AG20443 (cell line): Measurements from ENCODE around the gene CPT1B.
"Not testable (repeated sequence)": the region's sequence is repeated elsewhere in the genome, so short reads cannot be mapped to it uniquely, and the experiment has no call there.

ENCODE experiments used
- DNase-seq: peaks from one replicate; pipeline ENCODE4 v3.0.0; 2012; ENCODE audit warnings: low spot score, mixed read lengths

CPT1B gene

DNA sequence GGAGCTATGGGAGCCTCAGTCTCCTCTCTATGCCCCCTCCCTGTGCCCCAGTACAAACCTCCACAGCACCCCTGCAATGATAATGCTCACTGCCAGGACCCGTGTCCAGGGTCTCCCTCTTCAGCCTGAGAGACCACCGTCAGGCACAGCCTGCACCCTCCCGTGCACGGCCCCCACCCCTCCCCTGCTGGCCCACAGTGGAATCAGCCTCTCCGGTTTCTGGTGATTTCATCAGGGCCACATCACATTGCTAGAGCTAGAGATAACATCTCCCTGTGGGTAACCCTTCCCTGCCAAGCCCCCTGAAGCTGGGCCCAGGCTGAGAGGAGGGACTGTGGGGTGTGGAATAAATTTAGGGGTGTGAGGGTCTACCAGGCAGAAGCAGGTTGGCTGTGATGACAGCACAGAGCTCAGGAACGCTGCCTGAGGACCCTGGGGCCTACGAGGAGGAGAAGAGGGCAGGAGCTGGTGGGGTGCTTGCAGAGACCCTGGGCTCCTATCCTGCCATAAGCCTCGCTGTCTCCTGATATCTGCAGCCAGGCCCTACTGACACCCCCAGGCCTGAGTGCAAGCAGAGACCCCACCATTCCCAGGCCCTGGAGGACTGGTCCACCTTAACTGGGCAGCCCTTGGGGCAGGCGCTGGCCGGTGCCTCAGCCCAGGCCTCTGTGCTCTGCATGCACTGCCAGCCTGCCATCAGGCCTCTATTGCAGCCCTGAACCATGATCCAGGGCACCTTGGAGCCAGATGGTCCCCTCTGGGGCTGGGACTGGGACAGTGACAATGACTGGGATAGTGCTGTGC lies 32.5 kb downstream of the CPT1B start, which contains the start of gene KLHDC7B:
KLHDC7B (plus strand) TSS at position 378 of the 804 bp plus-strand sequence; CDS start at position 723, 345 bp downstream.
- peak; percentile 35 for DNase-seq

DNA sequence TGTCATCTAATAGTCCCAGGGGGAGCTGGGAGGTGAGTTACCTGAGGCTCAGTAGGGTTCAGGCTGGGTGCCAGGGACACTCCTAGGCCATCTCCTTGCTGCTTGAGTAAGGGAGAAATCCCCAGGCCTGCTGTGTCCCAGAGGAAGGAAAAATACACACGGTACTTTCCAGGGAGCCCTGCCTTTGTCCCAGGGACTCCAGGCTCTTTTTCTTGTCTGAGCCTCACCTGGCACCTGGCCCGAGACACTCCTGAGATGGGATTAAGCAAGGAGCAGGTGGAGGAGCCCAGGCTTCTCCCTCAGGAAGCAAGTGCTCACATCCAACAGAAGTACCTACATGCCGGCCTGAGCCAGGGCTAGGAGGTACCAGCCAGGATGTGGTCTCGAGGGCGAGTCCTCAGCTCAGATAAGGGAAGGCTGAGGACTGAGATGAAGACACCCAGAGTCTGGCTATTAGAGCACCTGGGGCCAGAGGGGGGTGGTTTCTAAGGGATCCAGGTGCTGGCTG lies 33.4 kb downstream of the CPT1B start:
- peak; percentile 8 for DNase-seq

DNA sequence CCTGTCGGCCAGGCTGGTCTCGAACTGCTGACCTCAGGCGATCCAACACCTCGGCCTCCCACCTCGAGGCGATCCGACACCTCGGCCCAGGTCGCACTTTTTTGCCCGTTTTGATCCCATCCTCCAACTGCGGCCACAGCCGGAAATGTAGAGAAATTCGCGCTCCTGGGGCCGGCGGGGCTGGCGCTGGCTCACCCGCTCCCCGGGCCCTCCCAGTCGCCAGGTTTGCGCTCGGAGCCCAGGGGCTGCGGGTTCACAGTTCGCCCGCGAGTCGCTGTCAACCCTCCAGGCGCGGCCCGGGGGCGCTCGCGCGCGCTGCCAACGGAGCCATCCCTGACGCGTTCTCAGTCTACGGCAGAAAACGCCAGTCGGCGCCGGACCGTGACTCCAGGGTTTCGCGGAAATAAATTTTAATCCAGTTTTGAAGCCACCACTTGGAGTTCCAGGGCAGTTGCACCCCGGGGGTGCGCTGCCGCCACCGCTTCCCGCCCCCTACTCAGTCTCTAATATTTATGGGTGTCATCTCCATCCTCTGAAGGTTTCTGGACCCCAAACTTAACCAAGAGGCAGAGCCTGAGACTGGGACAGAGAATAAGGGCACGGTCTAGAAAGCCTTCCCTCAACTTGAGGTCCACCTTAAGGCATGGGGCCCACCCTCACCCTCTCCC lies 34.0 kb downstream of the CPT1B start:
- DNase-seq: peak; percentile 88

DNA sequence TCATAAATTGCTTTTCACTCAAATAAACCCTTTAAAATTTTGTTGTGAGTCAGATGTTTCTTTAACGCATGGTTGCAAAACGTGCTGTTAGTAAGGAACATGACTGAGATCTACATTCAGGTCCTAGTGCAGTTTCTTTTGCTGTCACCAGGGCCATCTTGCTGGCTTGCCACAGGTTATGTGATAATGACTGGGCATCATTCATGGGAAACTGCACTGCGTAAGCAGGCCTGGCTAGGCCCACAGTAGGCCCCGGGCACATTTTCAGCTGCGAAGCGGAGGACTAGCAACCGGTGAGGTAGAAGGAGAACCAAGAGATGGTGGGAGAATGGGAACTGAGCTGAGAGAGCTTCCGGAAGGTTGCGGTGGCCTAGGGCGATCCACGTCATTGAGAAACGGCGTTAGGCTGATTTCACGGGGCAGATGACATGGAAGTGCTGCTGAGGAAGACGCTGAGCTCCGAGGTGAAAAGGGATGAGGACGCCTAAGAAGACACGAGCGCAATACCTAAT lies 35.8 kb downstream of the CPT1B start:
- peak; percentile 13 for DNase-seq

DNA sequence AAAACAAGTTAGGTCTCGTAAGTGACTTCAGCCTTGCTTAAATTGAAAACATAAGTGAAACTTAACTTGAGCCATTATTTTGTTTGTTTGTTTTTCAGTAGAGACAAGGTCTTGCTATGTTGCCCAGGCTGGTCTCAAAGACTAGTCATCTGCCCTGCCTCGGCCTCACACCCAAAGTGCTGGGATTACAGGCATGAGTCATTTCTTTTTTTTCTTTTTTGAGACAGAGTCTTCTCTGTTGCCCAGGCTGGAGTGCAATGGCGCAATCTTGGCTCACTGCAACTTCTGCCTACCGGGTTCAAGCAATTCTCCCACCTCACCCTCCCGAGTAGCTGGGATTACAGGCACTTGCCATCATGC lies 36.6 kb downstream of the CPT1B start:
- DNase-seq: peak; percentile 79

DNA sequence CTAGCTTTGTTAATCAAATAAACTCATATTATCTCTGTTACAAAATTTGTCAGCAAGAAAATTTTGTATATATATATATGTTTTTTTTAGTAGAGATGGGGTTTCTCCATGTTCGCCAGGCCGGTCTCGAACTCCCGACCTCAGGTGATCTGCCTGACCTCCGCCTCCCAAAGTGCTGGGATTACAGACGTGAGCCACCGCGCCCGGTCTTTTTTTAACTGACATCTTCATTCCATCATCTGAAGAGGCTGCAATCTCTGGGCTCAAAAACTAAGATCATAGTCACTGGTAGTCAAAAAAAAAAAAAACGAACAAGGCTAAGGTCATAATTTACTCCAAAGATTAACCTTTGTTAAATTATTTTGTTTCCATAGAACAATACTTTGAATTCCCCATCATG lies 37.8 kb downstream of the CPT1B start:
- no peak for DNase-seq

DNA sequence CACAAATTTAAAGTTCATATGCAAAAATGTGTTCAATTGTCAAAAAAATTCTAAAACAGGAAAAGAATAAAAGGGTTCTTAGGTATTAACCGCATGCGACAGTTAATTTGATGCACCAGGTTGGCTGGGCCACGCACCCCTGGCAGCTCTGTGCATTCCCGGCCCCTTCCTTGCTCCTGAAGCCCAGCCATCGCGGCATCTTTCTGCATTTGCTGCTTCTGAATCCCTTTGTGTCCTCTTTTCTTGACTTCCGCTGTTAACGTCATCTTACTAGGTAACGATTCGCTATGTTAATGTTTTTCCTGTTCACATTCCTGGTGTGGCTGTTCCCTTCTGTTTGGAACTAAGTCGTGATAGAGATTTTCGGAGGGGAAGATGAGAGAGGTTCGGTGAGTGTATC lies 40.5 kb downstream of the CPT1B start:
- no peak for DNase-seq

DNA sequence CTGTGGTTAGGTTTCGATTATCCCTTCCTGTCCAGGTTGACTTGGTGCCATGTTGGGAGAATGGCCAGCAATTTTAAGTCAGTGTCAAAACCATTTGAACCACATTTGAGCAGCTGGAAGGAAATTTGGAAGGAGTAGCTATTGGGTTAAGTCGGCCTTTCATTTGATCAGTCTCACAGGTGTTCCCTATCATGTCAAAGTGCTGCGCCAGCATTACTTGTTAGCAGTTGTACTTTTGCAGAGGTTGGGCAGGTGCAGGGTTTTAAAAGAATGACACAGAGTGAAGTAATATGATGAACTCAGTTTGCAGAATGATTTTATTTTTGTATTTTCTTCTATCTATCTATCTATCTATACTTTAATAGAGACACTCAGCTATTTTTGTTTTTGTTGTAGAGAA lies 42.0 kb downstream of the CPT1B start:
- DNase-seq: no peak

DNA sequence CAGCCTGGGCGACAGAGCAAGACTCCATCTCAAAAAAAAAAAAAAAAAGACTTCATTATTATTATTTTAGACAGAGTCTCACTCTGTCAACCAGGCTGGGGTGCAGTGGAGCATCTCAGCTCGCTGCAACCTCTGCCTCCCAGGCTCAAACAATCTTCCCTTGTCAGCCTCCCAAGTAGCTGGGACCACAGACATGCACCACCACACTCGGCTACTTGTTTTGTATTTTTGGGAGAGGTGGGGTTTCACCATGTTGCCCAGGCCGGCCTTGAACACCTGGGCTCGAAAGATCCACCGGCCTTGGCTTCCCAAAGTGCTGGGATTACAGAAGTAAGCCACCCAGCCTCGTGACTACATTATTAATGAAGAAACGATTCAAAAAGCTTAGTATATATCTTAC lies 43.1 kb downstream of the CPT1B start:
- DNase-seq: no peak

DNA sequence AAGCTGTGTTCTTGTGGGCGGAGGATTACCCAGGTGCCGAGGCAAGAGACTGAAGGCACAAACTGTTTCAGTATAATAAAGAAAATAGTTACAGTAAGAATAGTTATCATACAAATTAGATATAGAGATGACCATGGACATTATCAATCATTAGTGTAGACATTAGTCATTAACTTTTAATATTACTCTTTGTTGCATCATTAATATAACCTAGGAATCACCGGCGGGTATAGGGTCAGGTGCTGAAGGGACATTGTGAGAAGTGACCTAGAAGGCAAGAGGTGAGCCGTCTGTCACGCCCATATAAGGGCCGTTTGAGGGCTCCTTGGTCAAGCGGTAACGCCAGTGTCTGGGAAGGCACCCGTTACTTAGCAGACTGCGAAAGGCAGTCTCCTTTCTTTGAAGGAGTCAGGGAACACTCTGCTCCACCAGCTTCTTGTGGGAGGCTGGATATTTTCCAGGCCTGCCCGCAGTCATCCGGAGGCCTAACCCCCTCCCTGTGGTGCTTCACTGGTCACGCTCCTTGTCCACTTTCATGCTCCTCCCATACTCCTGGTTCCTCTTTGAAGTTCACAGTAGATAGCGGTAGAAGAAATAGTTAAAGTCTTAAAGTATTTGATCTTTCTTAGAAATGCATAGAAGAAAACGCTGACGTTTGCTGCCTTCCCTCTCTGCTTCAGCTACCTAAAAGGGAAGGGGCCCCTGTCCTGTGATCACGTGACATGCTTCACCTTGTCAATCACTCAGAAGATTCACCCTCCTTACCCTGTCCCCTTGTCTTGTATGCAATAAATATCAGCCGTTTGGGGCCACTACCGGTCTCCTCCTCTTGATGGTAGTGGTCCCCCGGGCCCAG lies 44.1 kb downstream of the CPT1B start:
- not testable (repeated sequence) for DNase-seq

DNA sequence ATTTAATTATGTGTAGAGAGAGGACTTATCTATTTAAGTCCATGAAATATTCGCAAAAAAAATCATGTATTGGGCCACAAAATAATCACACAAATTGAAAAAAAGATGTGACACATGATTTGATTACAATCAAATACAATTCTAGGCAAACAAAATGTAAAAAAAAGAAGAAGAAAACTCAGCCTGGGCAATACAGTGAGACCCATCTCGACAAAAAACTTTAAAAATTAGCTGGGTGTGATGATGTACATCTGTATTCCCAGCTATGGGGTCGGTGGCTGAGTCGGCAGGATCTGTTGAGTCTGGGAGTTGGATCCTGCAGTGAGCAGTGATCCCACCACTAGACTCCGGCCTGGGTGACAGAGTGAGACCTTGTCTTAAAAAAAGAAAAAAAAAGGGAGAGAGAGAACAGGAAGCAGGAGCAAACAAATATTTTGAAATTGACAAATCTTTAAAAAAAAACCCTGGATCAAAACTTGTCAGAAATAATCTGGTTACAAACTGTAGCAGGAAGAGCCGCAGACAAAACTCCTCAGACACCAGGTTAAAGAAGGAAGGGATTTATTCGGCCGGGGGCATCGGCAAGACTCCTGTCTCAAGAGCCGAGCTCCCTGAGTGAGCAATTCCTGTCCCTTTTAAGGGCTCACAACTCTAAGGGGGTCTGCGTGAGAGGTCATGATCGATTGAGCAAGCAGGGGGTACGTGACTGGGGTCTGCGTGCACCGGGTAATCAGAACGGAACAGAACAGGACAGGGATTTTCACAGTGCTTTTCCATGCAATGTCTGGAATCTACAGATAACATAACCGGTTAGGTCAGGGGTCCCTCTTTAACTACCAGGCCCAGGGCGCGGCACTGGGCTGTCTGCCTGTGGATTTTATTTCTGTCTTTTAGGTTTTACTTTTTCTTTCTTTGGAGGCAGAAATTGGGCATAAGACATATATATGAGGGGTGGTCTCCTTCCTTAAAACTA lies 45.1 kb downstream of the CPT1B start:
- no peak for DNase-seq

DNA sequence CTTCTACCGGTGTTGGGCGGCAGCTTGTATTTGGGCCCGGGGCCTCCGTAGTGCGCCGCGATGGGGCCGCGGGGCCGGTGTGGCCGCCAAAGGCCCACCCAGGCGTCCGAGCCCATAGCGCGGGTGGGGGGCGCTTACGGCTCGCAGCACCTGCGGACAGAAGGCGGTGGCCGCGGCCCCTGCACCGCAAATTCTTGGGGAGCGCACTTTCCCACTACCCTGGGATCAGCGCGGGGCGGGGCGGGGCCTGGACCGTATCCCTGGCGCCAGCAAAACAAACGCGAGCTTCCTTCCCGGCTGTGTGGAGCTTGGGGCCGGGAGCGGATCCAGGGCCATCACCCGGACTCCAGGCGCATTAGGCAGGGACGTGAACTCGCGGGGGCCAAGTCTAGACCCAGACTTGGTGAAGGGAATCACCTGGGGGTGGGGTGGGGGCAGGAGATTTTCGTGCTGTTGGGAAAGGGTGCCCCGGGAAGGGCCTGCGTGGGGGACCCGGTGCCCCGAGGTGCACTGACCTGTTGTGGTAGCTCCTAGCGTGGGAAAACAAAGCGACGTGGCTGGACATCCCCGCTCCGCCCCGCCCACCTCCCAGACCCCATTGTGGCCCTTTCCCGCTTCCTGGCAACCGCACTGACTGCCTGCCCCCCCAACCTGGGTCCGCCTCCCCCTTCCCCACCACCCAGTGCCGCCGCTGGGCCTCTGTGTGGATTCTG lies 46.1 kb downstream of the CPT1B start:
- DNase-seq: peak; percentile 85

DNA sequence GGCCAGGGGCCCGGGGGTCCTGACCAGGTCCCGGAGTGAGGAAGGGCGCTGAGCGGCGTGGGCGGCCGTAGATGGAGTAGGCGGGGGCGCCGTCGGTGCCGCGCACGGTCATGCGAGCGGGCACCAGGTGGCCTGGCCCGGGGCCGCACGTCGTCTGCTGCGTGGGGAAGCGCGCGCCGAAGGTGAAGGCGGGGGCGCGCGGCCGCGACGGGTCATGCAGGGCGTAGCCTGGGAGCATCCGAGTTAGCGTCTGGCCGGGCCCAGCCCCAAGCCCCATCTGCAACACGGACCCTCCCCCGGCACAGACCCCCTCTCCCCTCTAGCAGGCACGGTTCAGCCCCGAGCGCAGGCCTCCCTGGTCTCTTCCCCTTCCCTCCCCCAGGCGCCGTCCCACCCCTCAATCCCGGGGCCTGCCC lies 46.7 kb downstream of the CPT1B start:
- no peak for DNase-seq

DNA sequence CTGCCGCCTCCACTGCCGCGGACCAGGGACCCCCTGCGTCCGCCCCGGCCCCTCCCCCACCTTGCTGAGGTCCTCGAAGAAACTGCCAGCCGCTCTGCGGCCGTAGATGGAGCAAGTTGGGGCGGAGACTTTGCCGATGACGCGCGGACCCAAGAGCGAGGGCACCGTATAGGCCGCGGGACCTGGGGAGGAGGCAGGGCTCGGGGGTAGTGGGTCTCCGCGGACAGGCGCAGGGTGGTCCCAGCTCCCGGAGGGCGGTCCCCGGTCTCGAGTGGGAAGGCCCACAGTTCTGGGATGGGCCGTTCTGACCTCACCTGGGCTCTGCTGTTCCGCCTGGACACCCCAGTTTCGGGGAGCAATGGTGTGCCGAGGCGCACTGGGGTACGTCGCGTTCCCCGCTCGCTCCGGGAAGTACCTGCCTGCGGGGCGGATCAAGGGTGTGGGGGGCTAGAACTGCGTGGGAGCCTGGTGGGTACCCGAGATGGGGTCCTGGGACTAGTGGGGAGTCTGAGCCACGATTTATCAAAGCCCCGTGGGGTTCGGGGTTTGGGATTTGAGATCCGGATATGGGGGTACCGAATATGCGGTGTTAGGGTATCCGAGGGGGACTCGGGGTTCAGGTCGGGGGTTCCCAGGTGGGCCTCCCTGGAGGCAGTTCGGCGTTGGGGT lies 47.2 kb downstream of the CPT1B start:
- DNase-seq: peak; percentile 79

DNA sequence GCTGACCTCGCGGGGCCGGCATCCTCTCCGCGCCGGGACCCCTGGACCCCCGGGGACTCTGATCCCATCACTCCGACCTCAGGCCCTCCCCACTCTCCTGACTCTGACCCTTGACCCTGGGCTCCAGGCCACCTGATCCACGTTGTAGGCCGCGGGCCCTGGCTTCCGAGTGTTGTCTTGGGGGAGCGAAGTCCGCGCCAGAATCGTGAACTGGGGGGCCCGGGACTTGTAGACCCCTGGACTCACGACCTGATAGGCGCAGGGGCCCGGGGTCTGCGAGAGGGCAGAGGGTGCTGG lies 47.7 kb downstream of the CPT1B start:
- DNase-seq: no peak

DNA sequence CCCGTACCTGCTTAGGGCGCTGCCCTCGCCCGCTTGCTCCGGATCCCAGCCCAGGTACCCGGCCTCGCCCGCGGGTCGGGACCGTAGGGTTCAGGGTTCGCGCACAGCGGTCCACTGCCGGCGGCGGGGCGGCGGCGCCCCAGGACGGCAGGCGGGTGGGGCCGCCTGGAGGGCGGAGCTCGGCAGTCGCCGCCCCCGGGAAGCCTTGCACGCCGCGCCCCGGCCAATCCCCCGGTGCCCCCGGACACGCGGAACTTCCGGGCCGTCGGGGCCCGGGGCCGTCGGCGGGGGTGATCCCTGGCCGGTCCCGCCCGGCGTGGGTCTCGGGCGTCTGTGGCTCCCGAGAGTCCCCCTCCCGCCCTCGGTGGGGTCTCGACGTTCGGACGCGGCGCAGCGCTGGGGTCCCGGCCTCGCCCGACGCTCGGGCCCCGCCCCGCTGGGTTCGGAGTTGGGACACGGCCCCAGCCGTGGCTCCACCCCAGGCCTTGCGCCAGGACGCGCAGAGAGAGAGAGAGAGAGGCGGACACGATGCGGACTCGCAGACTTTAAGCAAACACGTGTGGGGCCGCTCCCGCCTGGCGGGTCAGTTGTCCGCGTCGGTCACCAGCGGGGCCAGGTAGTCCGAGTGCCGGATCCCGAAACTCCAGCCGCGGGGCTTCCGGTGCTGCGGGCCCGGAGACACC lies 48.2 kb downstream of the CPT1B start, which contains the start of gene TYMP:
TYMP (minus strand) TSS at position 116 of the 683 bp plus-strand sequence. CDS start 303 bp downstream, outside the sequence.
- DNase-seq: peak; percentile 89

DNA sequence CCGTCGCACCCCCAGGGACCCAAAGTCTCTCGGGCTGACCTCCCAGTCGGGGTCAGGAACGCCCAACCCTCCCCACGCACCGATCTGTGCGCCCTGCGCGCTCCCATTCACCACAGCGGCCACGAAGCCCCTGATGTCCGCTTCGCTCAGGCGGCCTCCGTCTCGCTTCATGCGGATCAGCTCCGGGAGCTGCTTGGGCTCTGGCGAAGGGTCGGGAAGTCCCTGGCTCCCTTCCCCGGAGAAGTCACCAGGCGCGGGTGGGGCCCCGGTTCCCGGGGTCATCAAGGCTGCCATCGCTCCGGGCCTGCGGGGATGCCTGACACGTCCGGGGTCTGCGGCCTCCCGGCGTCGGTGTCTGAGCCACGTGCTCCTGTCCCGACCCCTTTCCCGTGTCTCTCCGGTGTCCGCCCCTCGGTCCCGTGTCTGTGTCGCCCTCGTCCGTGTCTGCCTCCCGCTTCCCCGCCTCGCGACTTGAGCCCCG lies 48.8 kb downstream of the CPT1B start:
- DNase-seq: no peak

DNA sequence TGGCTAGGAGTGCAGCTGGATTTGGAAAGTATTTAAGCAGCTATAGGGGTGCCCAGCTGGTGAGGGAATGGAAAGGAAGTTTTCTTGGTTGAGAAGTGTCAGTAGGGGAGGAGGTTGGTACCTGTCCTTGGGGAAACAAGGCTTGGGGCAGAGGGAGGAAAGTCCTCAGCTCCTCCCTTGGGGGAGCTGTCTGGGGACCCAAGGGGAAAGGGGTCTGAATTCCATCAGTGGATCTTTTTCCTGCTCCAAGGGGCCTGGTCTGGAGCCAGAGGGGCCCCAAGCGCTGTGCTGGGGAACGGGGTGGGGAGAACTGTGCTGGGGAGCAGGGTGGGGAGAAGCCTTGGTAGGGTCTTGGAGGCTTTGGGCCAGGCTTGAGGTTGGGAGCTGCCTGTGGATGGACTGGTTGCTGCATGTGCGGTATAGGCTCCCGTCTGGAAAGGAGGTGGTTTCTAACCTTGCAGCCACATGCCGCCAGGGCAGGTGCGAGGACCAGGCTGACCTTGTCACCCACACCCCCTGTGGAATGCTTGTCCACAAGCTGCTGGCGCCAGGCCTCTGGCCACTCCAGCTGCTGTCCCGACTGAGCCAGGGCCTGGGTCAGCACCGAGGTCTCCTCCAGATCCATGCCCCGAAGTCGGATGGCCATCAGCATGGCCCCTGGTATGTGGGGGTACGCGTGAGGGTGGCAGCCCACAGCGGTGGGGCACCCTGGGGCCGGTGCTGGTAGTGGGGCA lies 49.4 kb downstream of the CPT1B start:
- DNase-seq: no peak
